A673 (cell line): Measurements from ENCODE around the gene PTPN21. TPM values are rescaled to one million over a fixed set of nuclear protein-coding genes. Genes with fewer than 3 reads are reported as not detected.
A peak's percentile ranks its signal among the peaks of the same experiment; 100 is the strongest.

Experiments used
- BruUV-seq: library from RNA; stranded (reverse); fragments of 400-500 nt; replicated peaks from 2 replicates; lab custom pipeline; 2021; lab: Mats Ljungman, UMichigan
- CTCF ChIA-PET: fragments of 300-600 bp; sonication (Branson Sonifier 250); formaldehyde crosslinking; loops from one replicate; lab custom pipeline; 2022; ENCODE audit warnings: antibody characterized with exemption; lab: Charles Lee
- POLR2A ChIA-PET: fragments of 300-600 bp; sonication (Branson Sonifier 250); formaldehyde crosslinking; loops from one replicate; lab custom pipeline; 2022; ENCODE audit warnings: antibody characterized with exemption; ENCODE audit not compliant: low non-redundant PET; lab: Charles Lee
- DNase-seq: peaks from one replicate; pipeline ENCODE4 v3.0.0-alpha.2; 2015; ENCODE audit warnings: low spot score
- H3K27ac ChIP-seq: fragments of 200-600 bp; sonication (generic); 2 replicates; pipeline ENCODE4 v1.5.1; 2016; ENCODE audit warnings: mixed run types, low read depth, mild to moderate bottlenecking, mixed read lengths, antibody characterized with exemption, low read length; ENCODE audit not compliant: poor library complexity, severe bottlenecking
- H3K27me3 ChIP-seq: fragments of 200-600 bp; sonication (generic); replicated peaks from 2 replicates; pipeline ENCODE4 v1.6.1; 2017; ENCODE audit warnings: mixed run types, low read depth, mild to moderate bottlenecking, mixed read lengths, antibody characterized with exemption, low read length; ENCODE audit not compliant: insufficient read depth, poor library complexity
- H3K36me3 ChIP-seq: fragments of 200-600 bp; sonication (generic); 2 replicates; pipeline ENCODE4 v1.6.1; 2016; ENCODE audit warnings: mixed run types, mild to moderate bottlenecking, mixed read lengths, antibody characterized with exemption, low read length; ENCODE audit not compliant: insufficient read depth, poor library complexity, severe bottlenecking
- H3K4me1 ChIP-seq: fragments of 200-600 bp; sonication (generic); 2 replicates; pipeline ENCODE4 v1.6.1; 2017; ENCODE audit warnings: mixed run types, mild to moderate bottlenecking, mixed read lengths, antibody characterized with exemption, low read length; ENCODE audit not compliant: insufficient read depth, poor library complexity, severe bottlenecking
- H3K4me3 ChIP-seq: fragments of 200-600 bp; sonication (generic); 2 replicates; pipeline ENCODE4 v1.5.1; 2016; ENCODE audit warnings: low read depth, mixed run types, mild to moderate bottlenecking, mixed read lengths, low read length; ENCODE audit not compliant: poor library complexity, severe bottlenecking
- H3K9me3 ChIP-seq: fragments of 200-600 bp; sonication (generic); 2 replicates; pipeline ENCODE4 v1.6.1; 2016; ENCODE audit warnings: mixed run types, low read depth, mild to moderate bottlenecking, mixed read lengths, antibody characterized with exemption, low read length; ENCODE audit not compliant: poor library complexity, severe bottlenecking
- EZH2 ChIP-seq: fragments of 200-600 bp; sonication (generic); IDR thresholded peaks from 2 replicates; pipeline ENCODE4 v1.6.1; 2017; ENCODE audit warnings: borderline replicate concordance, low read depth, mild to moderate bottlenecking, mixed read lengths, antibody characterized with exemption, low read length; ENCODE audit not compliant: poor library complexity, severe bottlenecking
- intact Hi-C: fragments of 100-400 bp; cut with micrococcal nuclease; formaldehyde crosslinking; loops from one replicate; pipeline ENCODE4 v1.10.0; 2022; ENCODE audit not compliant: unreplicated experiment
- total RNA-seq: library from RNA; stranded (reverse); gene quantifications from 2 replicates; pipeline ENCODE4 v1.2.3, GENCODE V29; 2021
- TF ChIP-seq, protein P1 (sequence below): fragments of 300-800, 200-600 bp; sonication (generic); conservative IDR thresholded peaks from 2 replicates; pipeline ENCODE4 v1.5.1; 2017; ENCODE audit warnings: low read depth, mild to moderate bottlenecking, antibody characterized with exemption, low read length, moderate library complexity, mixed read lengths

Gene PTPN21
- total RNA-seq, 1 experiment from 2014 or later = 6.1 TPM

DNA sequence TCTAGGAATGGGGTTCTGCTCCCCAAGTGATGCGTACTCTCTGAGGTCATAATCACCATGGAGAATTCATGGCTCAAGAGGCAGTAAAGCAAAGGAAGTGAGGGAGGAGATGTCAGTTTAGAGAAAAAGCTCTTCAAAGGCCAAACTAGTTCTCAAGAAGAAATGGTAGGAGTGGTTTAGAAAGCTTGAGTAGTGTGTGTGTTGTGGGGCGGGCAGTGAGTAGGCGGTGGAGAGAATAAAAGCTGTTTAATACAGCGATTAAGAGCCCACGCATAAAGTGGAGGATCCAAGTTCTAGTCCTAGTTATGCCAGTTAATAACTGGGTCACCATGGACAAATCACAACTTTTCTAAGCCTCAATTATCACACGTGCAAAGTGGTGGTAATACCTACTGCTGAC is 55.6 kb downstream of the PTPN21 start:
- Histone ChIP-seq H3K36me3 (no peaks in the 10 kb centered on the region), H3K9me3 (no peaks in the 10 kb centered on the region), H3K27me3 (no peaks in the 10 kb centered on the region), H3K4me1 (no peaks in the 10 kb centered on the region), H3K4me3 (no peak overlapping the region), H3K27ac (no peak overlapping the region)
- TF ChIP-seq, protein P1, sequence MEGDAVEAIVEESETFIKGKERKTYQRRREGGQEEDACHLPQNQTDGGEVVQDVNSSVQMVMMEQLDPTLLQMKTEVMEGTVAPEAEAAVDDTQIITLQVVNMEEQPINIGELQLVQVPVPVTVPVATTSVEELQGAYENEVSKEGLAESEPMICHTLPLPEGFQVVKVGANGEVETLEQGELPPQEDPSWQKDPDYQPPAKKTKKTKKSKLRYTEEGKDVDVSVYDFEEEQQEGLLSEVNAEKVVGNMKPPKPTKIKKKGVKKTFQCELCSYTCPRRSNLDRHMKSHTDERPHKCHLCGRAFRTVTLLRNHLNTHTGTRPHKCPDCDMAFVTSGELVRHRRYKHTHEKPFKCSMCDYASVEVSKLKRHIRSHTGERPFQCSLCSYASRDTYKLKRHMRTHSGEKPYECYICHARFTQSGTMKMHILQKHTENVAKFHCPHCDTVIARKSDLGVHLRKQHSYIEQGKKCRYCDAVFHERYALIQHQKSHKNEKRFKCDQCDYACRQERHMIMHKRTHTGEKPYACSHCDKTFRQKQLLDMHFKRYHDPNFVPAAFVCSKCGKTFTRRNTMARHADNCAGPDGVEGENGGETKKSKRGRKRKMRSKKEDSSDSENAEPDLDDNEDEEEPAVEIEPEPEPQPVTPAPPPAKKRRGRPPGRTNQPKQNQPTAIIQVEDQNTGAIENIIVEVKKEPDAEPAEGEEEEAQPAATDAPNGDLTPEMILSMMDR = no peak
- TF ChIP-seq EZH2 = no peak
- POLR2A ChIA-PET = no interaction called here
- DNase-seq = peak; percentile 2
- CTCF ChIA-PET = no interaction called here
- intact Hi-C loops = no loop called here
- BruUV-seq = no TSS peak

DNA sequence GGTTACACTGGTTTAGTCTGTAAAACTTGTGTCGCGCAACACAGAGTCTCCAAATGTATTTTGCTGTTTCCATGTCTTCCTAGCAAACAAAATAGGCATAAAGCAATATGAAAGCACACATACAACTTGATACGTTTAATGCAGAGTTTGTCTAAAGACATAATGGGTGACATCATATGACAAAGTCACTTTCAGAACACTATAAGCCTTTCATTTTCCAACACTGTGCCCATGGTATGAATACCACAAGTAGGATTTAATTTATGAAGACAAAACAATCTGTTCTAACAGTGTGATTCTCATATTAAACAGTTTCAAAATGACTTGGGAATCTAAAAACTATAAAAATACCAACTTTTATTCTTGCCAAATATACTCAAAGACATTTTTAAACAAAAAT is 58.4 kb downstream of the PTPN21 start:
- Histone ChIP-seq H3K9me3 (no peaks in the 10 kb centered on the region), H3K4me1 (no peaks in the 10 kb centered on the region), H3K27ac (no peak overlapping the region), H3K27me3 (no peaks in the 10 kb centered on the region), H3K36me3 (no peaks in the 10 kb centered on the region), H3K4me3 (no peak overlapping the region)
- intact Hi-C loops = no loop called here
- no peak for DNase-seq
- no TSS peak for BruUV-seq
- ChIA-PET CTCF (no interaction called here), POLR2A (no interaction called here)
- TF ChIP-seq, protein P1 = no peak
- TF ChIP-seq EZH2 = no peak

DNA sequence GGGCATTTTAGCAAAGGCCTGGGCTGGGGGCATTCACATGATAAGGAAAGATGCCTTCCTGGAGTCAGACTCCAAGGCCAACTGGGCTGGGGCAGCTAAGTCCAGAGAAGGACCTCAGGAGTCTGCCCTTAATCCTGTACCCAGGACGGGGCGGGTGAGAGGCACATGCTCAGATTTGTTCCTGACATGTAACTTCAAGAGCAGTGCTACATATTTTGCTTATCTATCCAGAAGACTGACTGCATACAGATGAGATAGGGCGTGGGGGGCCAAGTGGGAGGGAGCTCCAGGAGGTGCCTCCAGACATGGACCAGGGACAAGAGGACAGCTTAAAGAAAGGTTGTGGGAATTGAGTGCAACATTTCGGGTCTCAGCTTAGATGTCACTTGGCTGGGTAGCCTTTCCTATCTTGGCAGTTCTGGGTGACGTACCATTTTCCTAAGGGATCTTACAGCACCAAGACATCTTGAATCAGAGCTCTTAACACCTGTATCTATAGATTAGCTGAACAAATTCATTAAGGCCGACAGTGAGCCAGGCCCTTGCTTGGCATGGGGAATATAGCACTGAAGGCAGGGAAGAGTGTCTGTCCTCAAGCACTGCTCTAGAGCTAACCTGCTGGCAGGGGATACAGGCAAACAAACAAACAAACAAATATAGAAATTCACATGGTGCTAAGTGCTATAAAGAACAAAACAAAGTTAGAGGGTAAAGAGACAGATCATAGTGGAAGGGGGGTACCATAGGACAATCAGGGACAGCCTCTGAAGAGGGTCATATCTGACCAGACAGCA is 61.2 kb downstream of the PTPN21 start:
- Histone ChIP-seq H3K4me3 (no peak overlapping the region), H3K27ac (no peak overlapping the region), H3K9me3 (no peaks in the 10 kb centered on the region), H3K27me3 (no peaks in the 10 kb centered on the region), H3K4me1 (no peaks in the 10 kb centered on the region), H3K36me3 (no peaks in the 10 kb centered on the region)
- no TSS peak for BruUV-seq
- no peak for TF ChIP-seq EZH2
- TF ChIP-seq, protein P1 = no peak
- no peak for DNase-seq
- ChIA-PET CTCF (no interaction called here), POLR2A (no interaction called here)
- intact Hi-C loops = loop anchor here (5.0 kb wide), 2 partner anchors 301 to 519 kb away; no protein-coding TSS in a partner anchor
